MM.1S (cell line): Measurements from ENCODE around the gene NADK.
"Not testable (repeated sequence)": the region's sequence is repeated elsewhere in the genome, so short reads cannot be mapped to it uniquely, and the experiment has no call there.

Experiments used
- DNase-seq: peaks from one replicate; pipeline ENCODE4 v3.0.0-alpha.2; 2015
- H2AFZ ChIP-seq: fragments of 300-600 bp; sonication (generic); 2 replicates; pipeline ENCODE4 v1.6.0; 2016; ENCODE audit warnings: antibody characterized with exemption, low read length
- H3F3A ChIP-seq: fragments of 300-600 bp; sonication (generic); 2 replicates; pipeline ENCODE4 v1.6.1; 2016; ENCODE audit warnings: mild to moderate bottlenecking, antibody characterized with exemption, low read length, moderate library complexity, mixed read lengths; ENCODE audit not compliant: insufficient read depth
- H3K27ac ChIP-seq: fragments of 300-600 bp; sonication (generic); 2 replicates; pipeline ENCODE4 v1.5.1; 2016; ENCODE audit warnings: mild to moderate bottlenecking, low read length
- H3K27me3 ChIP-seq: fragments of 300-600 bp; sonication (generic); replicated peaks from 2 replicates; pipeline ENCODE4 v1.6.0; 2016; ENCODE audit warnings: low read length; ENCODE audit not compliant: insufficient read depth
- H3K36me3 ChIP-seq: fragments of 300-600 bp; sonication (generic); replicated peaks from 2 replicates; pipeline ENCODE4 v1.6.1; 2016; ENCODE audit warnings: mild to moderate bottlenecking, low read length, mixed read lengths; ENCODE audit not compliant: insufficient read depth
- H3K4me1 ChIP-seq: fragments of 300-600 bp; sonication (generic); 2 replicates; pipeline ENCODE4 v1.6.1; 2016; ENCODE audit warnings: low read length, mixed read lengths
- H3K4me2 ChIP-seq: fragments of 300-600 bp; sonication (generic); 2 replicates; pipeline ENCODE4 v1.6.0; 2016; ENCODE audit warnings: low read depth, low read length
- H3K4me3 ChIP-seq: fragments of 300-600 bp; sonication (generic); 2 replicates; pipeline ENCODE4 v1.5.1; 2016; ENCODE audit warnings: low read length, mixed read lengths
- H3K79me2 ChIP-seq: fragments of 300-600 bp; sonication (generic); 2 replicates; pipeline ENCODE4 v1.6.1; 2016; ENCODE audit warnings: mixed run types, low read length, mixed read lengths
- H3K9ac ChIP-seq: fragments of 300-600 bp; sonication (generic); 2 replicates; pipeline ENCODE4 v1.6.1; 2016; ENCODE audit warnings: low read length, mixed read lengths
- H3K9me2 ChIP-seq: fragments of 300-600 bp; sonication (generic); replicated peaks from 2 replicates; pipeline ENCODE4 v1.6.1; 2016; ENCODE audit warnings: mild to moderate bottlenecking, low read length, mixed read lengths; ENCODE audit not compliant: insufficient read depth
- H3K9me3 ChIP-seq: fragments of 300-600 bp; sonication (generic); replicated peaks from 2 replicates; pipeline ENCODE4 v1.6.1; 2016; ENCODE audit warnings: mild to moderate bottlenecking, low read length, mixed read lengths; ENCODE audit not compliant: insufficient read depth
- H4K20me1 ChIP-seq: fragments of 300-600 bp; sonication (generic); 2 replicates; pipeline ENCODE4 v1.6.1; 2016; ENCODE audit warnings: mild to moderate bottlenecking, low read length, moderate library complexity, mixed read lengths; ENCODE audit not compliant: insufficient read depth
- CTCF ChIP-seq: fragments of 300-600 bp; sonication (generic); IDR thresholded peaks from 2 replicates; pipeline ENCODE4 v1.5.1; 2016; ENCODE audit warnings: antibody characterized with exemption, low read length, mixed read lengths
- EZH2 ChIP-seq: fragments of 300-600 bp; sonication (generic); optimal IDR thresholded peaks from 2 replicates; pipeline ENCODE3; 2017; ENCODE audit warnings: low read depth, mild to moderate bottlenecking, antibody characterized with exemption, low read length, mixed read lengths
- EZH2phosphoT487 ChIP-seq: fragments of 300-600 bp; sonication (generic); IDR thresholded peaks from 2 replicates; pipeline ENCODE4 v1.6.1; 2018; ENCODE audit warnings: antibody characterized with exemption, low read length

The NADK gene

GRCh38 chr1:1752636-1753606 lies 25.3 kb downstream of the NADK start:
- Histone ChIP-seq H3K27ac (no peak overlapping the region), H3K4me1 (no peaks in the 10 kb centered on the region)
- TF ChIP-seq CTCF = no peak
- TF ChIP-seq EZH2 = no peak
- no peak for TF ChIP-seq EZH2phosphoT487

GRCh38 chr1:1752190-1752589 lies 26.1 kb downstream of the NADK start:
- Histone ChIP-seq H3K9me2 (no peaks in the 10 kb centered on the region), H3K4me1 (no peaks in the 10 kb centered on the region), H4K20me1 (no peaks in the 10 kb centered on the region), H3F3A (no peaks in the 10 kb centered on the region), H3K4me2 (no peak overlapping the region), H3K79me2 (peaks cover 5% of the 10 kb centered on the region; the same call in 1 of the 2 replicates), H3K9ac (no peak overlapping the region), H3K9me3 (no peaks in the 10 kb centered on the region), H3K36me3 (peaks cover 4% of the 10 kb centered on the region), H3K27ac (no peak overlapping the region), H2AFZ (no peak overlapping the region), H3K4me3 (no peak overlapping the region), H3K27me3 (no peaks in the 10 kb centered on the region)
- DNase-seq = no peak
- TF ChIP-seq CTCF (no peak), EZH2 (no peak), EZH2phosphoT487 (no peak)

More at GRCh38 chr1:1752636-1753606, 25.3 kb downstream of the NADK start:
- Histone ChIP-seq H4K20me1 (no peaks in the 10 kb centered on the region), H3K9me3 (no peaks in the 10 kb centered on the region), H3K4me2 (no peak overlapping the region), H3K79me2 (peaks cover 13% of the 10 kb centered on the region), H3K36me3 (peaks cover 4% of the 10 kb centered on the region), H3F3A (no peaks in the 10 kb centered on the region), H3K9me2 (no peaks in the 10 kb centered on the region), H2AFZ (no peak overlapping the region), H3K9ac (no peak overlapping the region), H3K4me3 (no peak overlapping the region), H3K27me3 (no peaks in the 10 kb centered on the region)
- no peak for DNase-seq

GRCh38 chr1:1749941-1750340 lies 28.3 kb downstream of the NADK start:
- not testable (repeated sequence) for H3K9me2 ChIP-seq, H3K4me1 ChIP-seq, H3K79me2 ChIP-seq, H3K9ac ChIP-seq, H2AFZ ChIP-seq, H3K9me3 ChIP-seq, H3K27me3 ChIP-seq, H3K4me3 ChIP-seq, H3F3A ChIP-seq, H3K27ac ChIP-seq, H3K4me2 ChIP-seq, H4K20me1 ChIP-seq, DNase-seq, H3K36me3 ChIP-seq
